ENCODE results near the gene CDHR5. TPM values are rescaled to one million over a fixed set of nuclear protein-coding genes. Genes with fewer than 3 reads are reported as not detected.

The CDHR5 gene
- total RNA-seq, 2 donors from 2014 or later = not detected

Other genes with a start within 250 kb of the CDHR5 start
- gene PKP3, start 230.7 kb downstream of the CDHR5 start, total RNA-seq = not detected
- gene SIGIRR, start 210.0 kb downstream of the CDHR5 start, total RNA-seq = 100 to 1,000 TPM; 353 to 409 TPM
- gene ANO9, start 182.9 kb downstream of the CDHR5 start, total RNA-seq = 100 to 1,000 TPM; 131 to 165 TPM
- gene PTDSS2, start 174.7 kb downstream of the CDHR5 start, total RNA-seq = 10 to 100 TPM; 21.8 to 24.5 TPM
- gene RNH1, start 117.7 kb downstream of the CDHR5 start, total RNA-seq = 100 to 1,000 TPM; 108 to 127 TPM
- gene HRAS, start 89.4 kb downstream of the CDHR5 start, total RNA-seq = 10 to 100 TPM; 31.4 TPM
- gene LRRC56, start 87.4 kb downstream of the CDHR5 start, total RNA-seq = 1 to 10 TPM; 5.7 to 5.8 TPM
- gene LMNTD2, start 64.2 kb downstream of the CDHR5 start, total RNA-seq = 1 to 10 TPM; 3.8 to 6.0 TPM
- 10 to 100 TPM; 24.6 to 29.4 TPM for gene RASSF7, start 64.0 kb downstream of the CDHR5 start, total RNA-seq
- gene PHRF1, start 48.5 kb downstream of the CDHR5 start, total RNA-seq = 10 to 100 TPM; 36.7 to 44.8 TPM
- gene IRF7, start 9.0 kb downstream of the CDHR5 start, total RNA-seq = 10 to 100 TPM; 40.3 to 44.0 TPM
- not detected for gene SCT, start 2.2 kb upstream of the CDHR5 start, total RNA-seq
- under 1 TPM; 0.40 to 0.89 TPM for gene DRD4, start 12.3 kb upstream of the CDHR5 start, total RNA-seq
- gene DEAF1, start 70.3 kb upstream of the CDHR5 start, total RNA-seq = 10 to 100 TPM; 55.3 to 77.1 TPM
- 10 to 100 TPM; 20.8 to 21.3 TPM for gene TMEM80, start 70.9 kb upstream of the CDHR5 start, total RNA-seq
- 10 to 100 TPM in 1 of 2 donors, 1 to 10 TPM in 1; 6.8 to 11.7 TPM for gene EPS8L2, start 81.3 kb upstream of the CDHR5 start, total RNA-seq
- 100 to 1,000 TPM in 1 of 2 donors, 10 to 100 TPM in 1; 60.4 to 102 TPM for gene TALDO1, start 122.5 kb upstream of the CDHR5 start, total RNA-seq
- 10 to 100 TPM; 36.7 to 44.3 TPM for gene GATD1, start 152.5 kb upstream of the CDHR5 start, total RNA-seq
- gene CEND1, start 165.1 kb upstream of the CDHR5 start, total RNA-seq = under 1 TPM in 1 of 2 donors, not detected in 1; 0.63 TPM
- gene SLC25A22, start 173.3 kb upstream of the CDHR5 start, total RNA-seq = 10 to 100 TPM; 16.4 to 20.3 TPM
- 10 to 100 TPM; 26.8 to 29.7 TPM for gene PIDD1, start 180.3 kb upstream of the CDHR5 start, total RNA-seq
- 1,000 to 10,000 TPM; 4,178 to 4,199 TPM for gene RPLP2, start 185.0 kb upstream of the CDHR5 start, total RNA-seq
- gene PNPLA2, start 194.0 kb upstream of the CDHR5 start, total RNA-seq = 100 to 1,000 TPM; 178 to 182 TPM
- 1 to 10 TPM in 1 of 2 donors, under 1 TPM in 1; 0.47 to 1.0 TPM for gene CRACR2B, start 203.0 kb upstream of the CDHR5 start, total RNA-seq
- 10 to 100 TPM; 54.9 to 67.3 TPM for gene CD151, start 208.0 kb upstream of the CDHR5 start, total RNA-seq
- 10 to 100 TPM; 38.5 to 40.5 TPM for gene POLR2L, start 217.6 kb upstream of the CDHR5 start, total RNA-seq
- 1 to 10 TPM; 2.1 to 3.0 TPM for gene TSPAN4, start 217.9 kb upstream of the CDHR5 start, total RNA-seq

Measured in T-helper 17 cell (primary cell).